ENCODE results near the gene INKA2.
A peak's percentile ranks its signal among the peaks of the same experiment; 100 is the strongest.

Gene INKA2

GRCh38 chr1:111731956-111732355, 7.2 kb downstream of the INKA2 start:
- DNase-seq, result no peak

- no peak for DNase-seq
These were observed 8.5 kb downstream of the INKA2 start for GRCh38 chr1:111730706-111731105.

DNA sequence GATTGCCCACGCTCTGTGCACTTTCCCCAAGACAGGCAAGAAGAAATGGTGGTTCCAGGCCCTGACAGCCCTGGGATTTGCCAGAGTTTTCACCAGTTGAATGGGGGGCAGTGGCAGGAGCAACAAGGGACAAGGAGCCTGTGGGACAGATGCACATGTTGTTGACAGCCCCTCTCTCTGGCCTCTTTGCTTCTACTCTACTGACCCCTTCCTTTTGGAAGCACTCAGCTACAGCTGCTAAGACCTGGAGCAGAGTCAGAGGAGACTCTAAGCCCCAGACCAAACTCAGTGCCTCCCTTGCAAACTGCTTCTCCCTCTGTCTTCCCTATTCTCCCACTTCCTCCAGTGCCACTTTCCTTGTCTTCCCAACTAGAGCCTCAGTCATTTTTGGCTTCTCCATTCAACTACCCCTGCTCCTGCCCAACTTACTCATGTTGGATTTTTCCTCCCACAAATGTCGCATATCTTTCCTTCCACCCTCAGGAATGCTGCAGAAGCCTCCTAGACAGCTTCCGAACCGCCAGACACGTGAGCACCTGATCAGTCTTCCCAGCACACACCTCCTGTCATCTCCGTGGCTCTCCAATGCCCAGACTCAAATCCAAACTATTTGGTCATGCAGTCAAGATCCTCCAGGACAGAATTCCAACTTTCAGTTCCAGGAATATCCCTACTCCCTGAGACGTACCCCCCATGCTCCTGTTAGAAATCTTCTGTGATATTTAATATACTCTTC, 9.1 kb downstream of the INKA2 start:
- DNase-seq, result no peak

GRCh38 chr1:111729271-111729921, 9.8 kb downstream of the INKA2 start:
- DNase-seq, result no peak

GRCh38 chr1:111727056-111727455, 12.1 kb downstream of the INKA2 start:
- no peak for DNase-seq

- DNase-seq, result no peak
These were observed 14.0 kb downstream of the INKA2 start for GRCh38 chr1:111725192-111725591.

- DNase-seq, result no peak
These were observed 15.3 kb downstream of the INKA2 start for GRCh38 chr1:111723871-111724270.

GRCh38 chr1:111723091-111723806, 15.9 kb downstream of the INKA2 start:
- no peak for DNase-seq

DNA sequence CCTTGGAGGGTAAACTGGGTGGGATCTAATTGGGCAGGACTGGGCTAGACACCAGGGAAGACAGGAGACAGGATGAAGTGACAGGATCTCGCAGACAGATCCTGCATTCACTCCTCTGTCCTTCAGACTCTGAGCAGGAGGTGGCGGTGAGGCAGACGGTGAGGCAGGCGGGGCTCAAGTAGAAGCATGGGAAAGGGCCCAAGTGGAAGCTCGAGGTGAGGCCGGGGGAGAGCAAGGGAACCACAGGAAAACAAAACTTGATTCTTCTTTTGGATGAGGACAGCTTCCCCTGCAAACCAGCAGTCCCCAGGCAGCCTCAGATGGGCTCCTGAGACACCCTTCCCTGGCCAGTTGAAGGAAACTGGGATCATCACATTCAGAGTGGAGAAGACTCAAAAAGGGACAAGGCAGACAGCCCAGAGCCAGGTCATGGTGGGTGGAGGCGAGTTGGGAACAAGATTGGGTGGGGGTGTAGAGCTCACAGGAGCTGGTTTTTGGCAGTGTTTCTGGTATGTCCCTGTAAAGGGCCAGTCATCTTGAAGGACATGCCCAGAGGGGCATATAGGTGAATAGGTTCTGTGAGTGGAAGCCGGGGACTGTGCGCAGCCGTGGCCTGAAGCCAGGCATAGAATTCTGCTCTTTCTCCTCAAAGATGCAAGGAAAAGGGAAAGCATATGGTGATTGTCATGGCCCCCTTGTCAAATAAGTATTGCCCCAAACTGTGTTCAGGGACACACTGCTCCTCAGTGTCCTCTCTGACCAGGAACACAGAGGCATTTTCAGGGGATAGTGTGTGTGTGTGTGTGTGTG, 18.0 kb downstream of the INKA2 start:
- no peak for DNase-seq

DNA sequence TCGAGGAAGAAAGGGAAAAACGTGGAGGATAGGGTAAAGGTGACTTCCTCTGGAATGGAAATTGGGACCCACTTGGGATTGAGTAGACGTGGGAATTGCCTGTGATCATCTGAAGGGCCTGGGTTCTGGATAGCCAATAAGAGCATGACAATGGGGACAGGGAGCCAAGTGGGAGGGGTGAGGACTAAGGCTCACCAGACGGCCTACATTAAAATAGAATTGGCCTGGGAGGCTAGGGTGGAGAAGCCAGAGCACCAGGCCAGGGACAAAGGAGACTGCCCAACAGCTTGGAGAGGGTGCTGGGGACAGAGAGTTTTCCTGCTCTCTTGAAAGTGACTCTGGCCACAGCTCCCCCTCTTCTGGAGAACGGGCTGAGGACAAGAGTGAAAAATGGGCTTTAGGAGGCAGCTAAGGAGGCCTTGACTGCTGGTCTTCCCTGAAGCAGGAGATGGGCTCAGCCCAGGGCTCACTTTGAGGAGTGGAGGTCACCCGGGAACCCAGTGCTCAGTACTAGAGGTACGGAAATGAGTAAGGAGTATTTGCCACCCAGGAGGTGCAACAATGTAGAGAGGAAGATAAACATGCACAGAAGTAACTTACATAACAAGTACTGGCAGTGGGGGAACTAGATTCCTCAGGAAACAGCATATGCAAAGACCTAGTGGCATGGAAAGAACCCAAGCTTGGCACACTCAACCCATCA, 18.8 kb downstream of the INKA2 start:
- DNase-seq, result no peak

GRCh38 chr1:111719674-111720132, 19.5 kb downstream of the INKA2 start:
- no peak for DNase-seq

DNA sequence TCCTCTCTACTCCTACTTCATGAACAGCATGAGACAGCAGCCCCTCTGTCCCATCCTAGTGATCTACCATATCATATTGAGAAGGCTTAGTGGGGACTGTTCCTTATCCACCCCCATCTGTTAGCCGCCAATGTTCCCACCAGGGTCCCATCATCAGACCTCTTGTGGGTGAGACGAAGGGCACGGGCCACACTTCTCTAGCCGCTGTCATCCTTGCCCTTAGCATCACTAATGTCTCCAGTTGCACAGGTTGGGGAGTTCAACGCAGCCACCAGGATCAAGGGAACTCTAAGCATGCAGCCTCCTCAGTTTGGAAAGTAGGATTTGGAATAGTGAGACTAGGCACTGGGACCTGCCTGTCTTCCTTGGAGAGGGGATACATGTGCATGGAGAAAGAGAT, 20.1 kb downstream of the INKA2 start:
- no peak for DNase-seq

GRCh38 chr1:111717450-111717849, 21.7 kb downstream of the INKA2 start:
- DNase-seq, result no peak

GRCh38 chr1:111716333-111716732, 22.9 kb downstream of the INKA2 start:
- DNase-seq, result no peak

DNA sequence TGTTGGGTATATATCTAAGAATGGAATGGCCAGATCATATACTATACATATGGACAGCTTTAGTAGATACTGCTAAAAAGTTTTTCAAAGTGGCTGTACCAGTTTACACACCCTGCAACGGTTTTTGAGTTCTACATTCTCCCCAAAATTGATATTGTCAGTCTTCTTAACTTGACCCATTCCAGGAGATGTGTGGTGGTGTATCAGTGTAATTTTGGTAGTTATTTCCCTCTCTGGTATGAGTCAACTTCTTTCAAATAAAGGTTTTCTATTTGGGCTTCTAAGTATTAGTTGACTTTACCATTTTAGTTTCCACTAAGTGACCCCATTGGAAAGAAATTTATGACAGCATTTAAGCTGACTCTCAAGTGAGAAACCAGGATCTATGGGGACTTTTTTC, 29.2 kb downstream of the INKA2 start:
- peak; percentile 49 for DNase-seq

DNA sequence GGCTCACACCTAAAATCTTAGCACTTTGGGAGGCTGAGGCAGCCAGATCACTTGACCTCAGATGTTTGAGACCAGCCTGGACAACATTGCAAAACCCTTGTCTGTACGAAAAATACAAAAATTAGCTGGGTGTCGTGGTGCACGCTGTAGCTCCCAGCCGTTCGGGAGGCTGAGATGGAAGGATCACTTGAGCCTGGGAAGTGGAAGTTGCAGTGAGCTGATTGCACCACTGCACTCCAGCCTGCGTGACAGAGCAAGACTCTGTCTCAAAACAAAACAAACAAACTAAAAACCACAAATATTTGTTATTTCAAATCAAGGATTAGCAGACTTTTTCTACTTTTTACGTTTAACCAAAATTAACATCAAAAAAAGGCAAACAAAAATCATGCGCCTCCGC, 31.3 kb downstream of the INKA2 start:
- no peak for DNase-seq

DNA sequence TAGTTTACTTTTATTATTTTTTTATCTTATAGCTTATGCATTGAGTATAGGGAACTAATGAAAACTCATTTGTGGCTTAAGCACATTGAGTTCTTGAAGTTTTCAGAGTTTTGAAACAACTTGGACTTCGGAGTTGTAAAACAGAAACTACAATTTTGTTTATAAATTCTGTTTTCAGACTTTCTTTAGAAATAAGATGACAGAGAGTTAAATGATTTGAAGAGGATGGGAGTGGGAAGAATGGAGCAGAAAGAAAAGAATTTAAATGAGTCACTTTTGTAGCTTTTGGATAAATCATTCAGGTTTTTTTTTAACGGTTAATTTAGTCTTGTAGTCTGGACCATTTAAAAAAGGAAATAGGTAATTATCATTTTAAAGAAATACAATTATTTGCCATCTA, 32.3 kb downstream of the INKA2 start:
- DNase-seq, result no peak

DNA sequence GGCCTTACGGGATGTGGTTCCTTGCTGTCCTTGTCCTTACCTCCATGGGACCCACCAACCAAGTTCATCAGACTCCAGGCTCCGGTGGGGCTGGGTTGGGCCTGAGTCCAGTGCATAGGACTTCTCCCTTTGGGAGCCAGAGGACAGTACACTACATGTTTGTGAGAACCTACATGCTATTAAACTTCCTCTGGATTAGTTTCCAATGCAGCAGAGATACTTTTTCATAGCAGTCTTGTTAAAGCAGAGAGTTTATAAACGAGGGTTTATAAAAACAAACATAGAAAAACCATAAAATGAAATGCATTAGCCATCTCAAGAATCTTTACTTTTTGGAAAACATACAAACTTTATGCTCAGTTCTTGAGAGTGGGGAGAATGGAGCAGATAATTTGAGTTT, 33.4 kb downstream of the INKA2 start:
- DNase-seq, result no peak

DNA sequence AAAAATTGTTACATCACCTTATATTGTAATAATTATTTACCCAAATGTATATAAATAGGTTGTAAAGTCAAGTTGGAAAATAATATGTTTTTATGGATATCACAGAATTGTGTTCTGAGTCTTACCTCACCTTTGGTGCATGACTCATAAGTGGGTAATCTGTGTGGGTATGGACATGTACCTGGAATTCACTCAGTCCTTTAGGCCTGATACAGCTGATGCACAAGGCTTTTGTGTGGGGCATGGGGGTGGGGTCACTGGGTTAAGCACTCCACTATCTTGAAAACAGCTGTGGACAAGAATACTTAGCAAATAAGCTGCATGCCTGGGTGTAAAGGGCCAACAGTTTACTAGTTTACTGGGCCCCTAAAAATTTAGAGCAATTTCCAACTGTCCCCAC, 34.4 kb downstream of the INKA2 start:
- DNase-seq, result no peak

DNA sequence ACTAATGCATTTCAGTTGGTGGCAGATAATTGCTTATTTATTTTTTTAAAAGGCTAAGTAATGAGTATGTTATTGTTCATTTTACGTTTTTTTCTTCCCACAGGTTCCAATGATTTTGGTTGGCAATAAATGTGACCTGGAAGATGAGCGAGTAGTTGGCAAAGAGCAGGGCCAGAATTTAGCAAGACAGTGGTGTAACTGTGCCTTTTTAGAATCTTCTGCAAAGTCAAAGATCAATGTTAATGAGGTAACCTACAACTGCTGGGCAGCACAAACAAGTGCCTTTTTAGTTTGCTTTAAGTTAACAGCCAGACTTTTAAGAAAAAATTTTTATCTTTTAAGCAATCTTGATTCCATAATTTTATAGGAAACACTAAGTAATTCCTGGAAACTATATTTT, 35.0 kb downstream of the INKA2 start:
- no peak for DNase-seq

- DNase-seq, result no peak
These were observed 36.6 kb downstream of the INKA2 start for GRCh38 chr1:111702504-111703050.

DNA sequence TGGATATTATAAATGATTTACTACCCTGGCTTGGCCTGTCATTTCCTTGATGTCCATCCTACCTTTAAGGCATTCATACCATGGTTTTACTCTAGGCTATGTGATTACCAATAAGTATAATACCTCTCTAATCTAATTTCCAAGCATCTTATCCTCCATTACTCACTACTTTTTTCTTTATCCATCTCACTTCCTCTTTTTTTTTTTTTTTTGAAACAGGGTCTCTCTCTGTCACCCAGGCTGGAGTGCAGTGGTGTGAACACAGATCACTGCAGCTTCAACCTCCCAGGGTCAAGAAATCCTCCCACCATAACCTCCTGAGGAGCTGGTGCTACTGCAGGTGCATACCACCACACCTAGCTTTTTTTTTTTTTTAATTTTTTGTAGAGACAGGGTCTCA, 39.9 kb downstream of the INKA2 start:
- DNase-seq, result no peak
